Measurements from ENCODE around the gene HFM1.

- no peak for TF ChIP-seq ZNF8 (CRISPR knock-in tag; IDR thresholded peaks at IDR 0.05)
- TF ChIP-seq CSRNP3 (CRISPR knock-in tag; IDR thresholded peaks at IDR 0.05) = no peak
- TF ChIP-seq CSDC2 (CRISPR knock-in tag; IDR thresholded peaks at IDR 0.05) = no peak
- TF ChIP-seq ARNTL (CRISPR knock-in tag; IDR thresholded peaks at IDR 0.05; ENCODE audit: borderline replicate concordance, low read depth) = no peak
- no peak for TF ChIP-seq PPARA (CRISPR knock-in tag; IDR thresholded peaks at IDR 0.05; ENCODE audit: borderline replicate concordance)
These were observed 159.9 kb downstream of the HFM1 start for GRCh38 chr1:91244737-91245136.
